GM12878 (cell line): ENCODE measurements around the gene PRR15L. TPM values are rescaled to one million over a fixed set of nuclear protein-coding genes. Genes with fewer than 3 reads are reported as not detected.

Experiments used
- ATAC-seq: fragments of 200-7000 bp; cut with Tn5 transposase; 3 replicates; pipeline ENCODE4 v1.9.1; 2020; ENCODE audit warnings: mild to moderate bottlenecking, moderate library complexity
- BruUV-seq: library from RNA; stranded (reverse); fragments of 400-500 nt; replicated peaks from 2 replicates; lab custom pipeline; 2021; lab: Mats Ljungman, UMichigan
- CTCF ChIA-PET: fragments of 300-600 bp; sonication (Branson Sonifier 250); formaldehyde crosslinking; extraction: SDS; loops from one replicate; lab custom pipeline; 2021; ENCODE audit warnings: inconsistent platforms; lab: Yijun Ruan, JAX
- POLR2A ChIA-PET: fragments of 350-600 bp; formaldehyde crosslinking; extraction: SDS; loops from one replicate; lab custom pipeline; 2021; ENCODE audit warnings: inconsistent platforms; lab: Charles Lee
- RAD21 ChIA-PET: fragments of 300-600 bp; sonication (Branson Sonifier 250); formaldehyde crosslinking; loops from one replicate; lab custom pipeline; 2023; ENCODE audit warnings: antibody characterized with exemption; ENCODE audit not compliant: unreplicated experiment; lab: Charles Lee
- SMC1A ChIA-PET: fragments of 300-600 bp; sonication (Branson Sonifier 250); formaldehyde crosslinking; loops from one replicate; lab custom pipeline; 2023; ENCODE audit not compliant: unreplicated experiment, uncharacterized antibody; lab: Charles Lee
- DNase-seq: peaks from one replicate; pipeline ENCODE4 v3.0.0-alpha.2; 2011; ENCODE audit warnings: low read depth, low spot score
- FAIRE-seq: peaks from 3 replicates; lab custom pipeline; 2011; peaks lifted over from hg19 to GRCh38; lab: Jason Lieb, UNC
- H2AFZ ChIP-seq: 2 replicates; pipeline ENCODE4 v1.6.0; 2011; ENCODE audit warnings: low read depth, low read length, control low read depth; ENCODE audit not compliant: control insufficient read depth
- H3K27ac ChIP-seq: 2 replicates; pipeline ENCODE4 v1.5.1; 2011; ENCODE audit warnings: control low read depth; ENCODE audit not compliant: control insufficient read depth, insufficient read depth
- H3K27me3 ChIP-seq, 2 experiments: replicated peaks in 1 of 2; 2 replicates each; pipeline versions ENCODE4 v1.6.0 to v1.6.1; 2011; ENCODE audit warnings: low read length in 1 of 2; ENCODE audit not compliant: control insufficient read depth in 2 of 2, insufficient read depth in 2 of 2
- H3K36me3 ChIP-seq, 2 experiments: 2 replicates each; pipeline ENCODE4 v1.5.1; 2011; ENCODE audit warnings: low read length in 1 of 2; ENCODE audit not compliant: control insufficient read depth in 2 of 2, insufficient read depth in 2 of 2
- H3K4me1 ChIP-seq: 2 replicates; pipeline ENCODE4 v1.6.1; 2011; ENCODE audit warnings: mild to moderate bottlenecking, low read length, moderate library complexity, mixed read lengths; ENCODE audit not compliant: control insufficient read depth, insufficient read depth
- H3K4me2 ChIP-seq: 2 replicates; pipeline ENCODE4 v1.6.0; 2011; ENCODE audit warnings: control low read depth; ENCODE audit not compliant: control insufficient read depth, insufficient read depth
- H3K4me3 ChIP-seq: fragments of 200-600 bp; sonication (generic); 2 replicates; pipeline ENCODE4 v1.5.1; 2016
- H3K79me2 ChIP-seq: 2 replicates; pipeline ENCODE4 v1.6.0; 2011; ENCODE audit warnings: low read length; ENCODE audit not compliant: control insufficient read depth, insufficient read depth
- H3K9ac ChIP-seq: 2 replicates; pipeline ENCODE4 v1.8.0; 2011; ENCODE audit warnings: low read length, control low read depth, mixed read lengths; ENCODE audit not compliant: control insufficient read depth, insufficient read depth
- H3K9me3 ChIP-seq: replicated peaks from 3 replicates; pipeline ENCODE4 v1.5.1; 2011; ENCODE audit warnings: mild to moderate bottlenecking, low read length; ENCODE audit not compliant: control insufficient read depth, insufficient read depth
- H4K20me1 ChIP-seq: 2 replicates; pipeline ENCODE4 v1.6.0; 2011; ENCODE audit not compliant: control insufficient read depth, insufficient read depth
- ATF7 ChIP-seq: fragments of 450-650 bp; IDR thresholded peaks from 2 replicates; pipeline ENCODE4 v1.6.1; 2016; ENCODE audit warnings: low read depth, mild to moderate bottlenecking
- EZH2 ChIP-seq: IDR thresholded peaks from 2 replicates; pipeline ENCODE4 v1.6.1; 2012; ENCODE audit warnings: low read depth, mild to moderate bottlenecking, control low read depth, inconsistent platforms, low read length, borderline replicate concordance; ENCODE audit not compliant: control insufficient read depth
- HDGF ChIP-seq: fragments of 450-650 bp; IDR thresholded peaks from 2 replicates; pipeline ENCODE4 v1.6.1; 2016; ENCODE audit warnings: antibody characterized with exemption
- IKZF2 ChIP-seq, 2 experiments: fragments of 450-650 bp; IDR thresholded peaks; 2 replicates each; pipeline ENCODE4 v1.6.1; 2017; ENCODE audit warnings: mild to moderate bottlenecking in 2 of 2, moderate library complexity in 2 of 2
- MTA3 ChIP-seq: IDR thresholded peaks from 2 replicates; pipeline ENCODE4 v1.6.1; 2012; ENCODE audit warnings: low read length, inconsistent platforms, borderline replicate concordance
- SMAD1 ChIP-seq: fragments of 450-650 bp; IDR thresholded peaks from 2 replicates; pipeline ENCODE4 v1.6.1; 2018; ENCODE audit warnings: mild to moderate bottlenecking, low read depth; ENCODE audit not compliant: partially characterized antibody
- SPI1 ChIP-seq: IDR thresholded peaks from 2 replicates; pipeline ENCODE4 v1.6.1; 2011; ENCODE audit warnings: low read depth, mild to moderate bottlenecking, low read length, moderate library complexity, borderline replicate concordance; ENCODE audit not compliant: insufficient read depth
- YY1 ChIP-seq: IDR thresholded peaks from 2 replicates; pipeline ENCODE4 v1.6.1; 2011; ENCODE audit warnings: low read depth, mild to moderate bottlenecking, low read length
- WGBS: methylation state at CpG from one replicate; pipeline ENCODE4 v1.1.6; 2016; ENCODE audit warnings: low lambda C conversion rate; ENCODE audit not compliant: insufficient replicate concordance, insufficient coverage; ENCODE audit errors: missing lambda C conversion rate; 5-methylcytosine and 5-hydroxymethylcytosine counted together
- in situ Hi-C: fragments of 300-500 bp; cut with MboI; formaldehyde crosslinking; loops from 9 replicates; pipeline ENCODE4 v1.14.3; 2018; ENCODE audit warnings: mixed read lengths
- intact Hi-C: fragments of 100-400 bp; cut with micrococcal nuclease; formaldehyde crosslinking; loops from one replicate; pipeline ENCODE4 v1.14.2; 2022; ENCODE audit not compliant: unreplicated experiment
- polyA plus RNA-seq, 11 experiments: library from polyadenylated mRNA; depleted of rRNA in 4 of 11; unstranded in 6 of 11; stranded (reverse) in 5 of 11; fragments of >200 nt; fragmentation: Nextera tagmentation in 4 of 11; fragmentation: Illumina TruSeq in 1 of 11; extraction: Ambion mirVana in 4 of 11; extraction: Trizol in 1 of 11; gene quantifications; 1 replicate in 1 of 11; 2 replicates in 10 of 11; pipeline versions ENCODE4 v1.2.1 to v1.2.3, GENCODE V29; 2011 to 2016; ENCODE audit warnings: inconsistent platforms in 2 of 11, missing spikeins in 2 of 11, low read depth in 1 of 11
- total RNA-seq, 4 experiments: library from RNA; depleted of rRNA in 3 of 4; stranded (reverse); fragments of >200 nt in 3 of 4; fragmentation: Illumina TruSeq in 1 of 4; extraction: Trizol in 1 of 4; gene quantifications; 2 replicates each; pipeline versions ENCODE4 v1.2.1 to v1.2.3, GENCODE V29; 2013 to 2021
- TF ChIP-seq, protein P1 (sequence below): fragments of 450-650 bp; IDR thresholded peaks from 2 replicates; pipeline ENCODE4 v1.6.1; 2018; ENCODE audit warnings: mild to moderate bottlenecking, low read depth, moderate library complexity; ENCODE audit not compliant: partially characterized antibody
- TF ChIP-seq, protein P2 (sequence below): IDR thresholded peaks from 2 replicates; pipeline ENCODE4 v1.6.1; 2011; ENCODE audit warnings: borderline replicate concordance, low read depth, mild to moderate bottlenecking, moderate library complexity, mixed read lengths, low read length; ENCODE audit not compliant: insufficient read depth; ENCODE audit errors: extremely low read length
- TF ChIP-seq, protein P3 (sequence below): fragments of 450-650 bp; IDR thresholded peaks from 2 replicates; pipeline ENCODE4 v1.6.1; 2017; ENCODE audit warnings: mild to moderate bottlenecking, moderate library complexity
- TF ChIP-seq, protein P4 (sequence below): fragments of 450-650 bp; IDR thresholded peaks from 2 replicates; pipeline ENCODE4 v1.6.1; 2016; ENCODE audit warnings: mild to moderate bottlenecking

Gene PRR15L
- total and polyA plus RNA-seq, 10 of the 15 experiments (the other 5 are each of a cell fraction or from before 2014, with no cell fraction given) = 0.11 to 0.18 TPM; not detected in 8

DNA sequence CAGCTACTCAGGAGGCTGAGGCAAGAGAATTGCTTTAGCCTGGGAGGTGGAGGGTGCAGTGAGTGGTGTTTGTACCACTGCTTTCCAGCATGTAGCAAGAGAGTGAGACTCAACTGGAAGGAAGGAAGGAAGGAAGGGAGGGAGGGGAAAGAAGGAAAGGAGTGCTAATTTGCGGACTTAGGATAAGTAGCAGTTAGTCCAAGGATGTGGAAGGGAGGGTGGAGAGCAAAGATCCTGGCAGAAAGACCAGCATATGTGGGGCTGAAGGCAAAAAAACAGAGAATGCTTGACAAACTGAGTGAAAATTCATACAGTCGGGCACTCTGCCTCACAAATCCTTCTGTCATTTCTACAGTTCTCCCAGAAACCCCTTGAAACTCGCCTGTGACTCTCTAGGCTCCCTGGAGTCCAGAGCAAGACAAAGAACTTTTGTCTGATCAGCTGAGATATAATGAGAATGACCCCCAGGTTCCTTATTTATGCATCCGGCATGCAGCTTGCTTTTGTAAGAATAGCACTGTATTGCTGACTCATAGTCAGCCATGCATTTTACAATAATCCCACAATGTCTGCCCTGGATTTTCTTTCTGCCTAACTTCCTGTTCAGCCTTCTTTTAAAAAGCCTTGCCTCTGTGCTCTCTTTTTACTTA lies 44.7 kb upstream of the PRR15L start:
- in situ Hi-C loops = no loop called here
- Histone ChIP-seq H3K4me3 (no peak overlapping the region), H3K9me3 (no peaks in the 10 kb centered on the region), H3K27me3 (no peaks in the 10 kb centered on the region), H2AFZ (peak overlapping the region; percentile 88), H3K79me2 (no peaks in the 10 kb centered on the region), H3K9ac (peak overlapping the region; percentile 5; the same call in 1 of the 2 replicates), H3K27ac (peak overlapping the region; percentile 85), H4K20me1 (no peaks in the 10 kb centered on the region), H3K4me2 (peak overlapping the region; percentile 19), H3K4me1 (peaks cover 49% of the 10 kb centered on the region), H3K36me3 (no peaks in the 10 kb centered on the region; a peak in 1 of 4 replicates)
- 24% methylated on average over 4 of the region's 4 CpGs for WGBS
- peak; percentile 85 for ATAC-seq
- no TSS peak for BruUV-seq
- DNase-seq = peak; percentile 75
- FAIRE-seq = peak; percentile 80
- intact Hi-C loops = no loop called here
- ChIA-PET RAD21 (interaction anchor here (0.8 to 4.8 kb wide), 5 partner anchors 8 to 24 kb away, joined by 3 to 54 read pairs (median 10); no protein-coding TSS in a partner anchor), SMC1A (interaction anchor here (0.9 to 9.5 kb wide), 10 partner anchors 9 to 161 kb away, joined by 3 to 97 read pairs (median 5); partner anchors contain the start of gene SCRN2), POLR2A (interaction anchor here (0.5 to 3.7 kb wide), 9 partner anchors 9 to 557 kb away, joined by 3 to 21 read pairs (median 9); partner anchors contain the start of genes CDK5RAP3 and PNPO), CTCF (interaction anchor here (1.0 to 8.5 kb wide), 13 partner anchors 9 to 161 kb away, joined by 3 to 59 read pairs (median 10); partner anchors contain the start of genes CDK5RAP3 and SCRN2)
- TF ChIP-seq IKZF2 (IDR thresholded peaks at IDR 0.05) = peak; percentile 84 to 87
- peak; percentile 56; the same call in 1 of the 2 replicates for TF ChIP-seq ATF7
- no peak for TF ChIP-seq SMAD1
- TF ChIP-seq HDGF = peak; percentile 87
- TF ChIP-seq EZH2 = no peak
- peak; percentile 82 for TF ChIP-seq YY1
- TF ChIP-seq, protein P1, sequence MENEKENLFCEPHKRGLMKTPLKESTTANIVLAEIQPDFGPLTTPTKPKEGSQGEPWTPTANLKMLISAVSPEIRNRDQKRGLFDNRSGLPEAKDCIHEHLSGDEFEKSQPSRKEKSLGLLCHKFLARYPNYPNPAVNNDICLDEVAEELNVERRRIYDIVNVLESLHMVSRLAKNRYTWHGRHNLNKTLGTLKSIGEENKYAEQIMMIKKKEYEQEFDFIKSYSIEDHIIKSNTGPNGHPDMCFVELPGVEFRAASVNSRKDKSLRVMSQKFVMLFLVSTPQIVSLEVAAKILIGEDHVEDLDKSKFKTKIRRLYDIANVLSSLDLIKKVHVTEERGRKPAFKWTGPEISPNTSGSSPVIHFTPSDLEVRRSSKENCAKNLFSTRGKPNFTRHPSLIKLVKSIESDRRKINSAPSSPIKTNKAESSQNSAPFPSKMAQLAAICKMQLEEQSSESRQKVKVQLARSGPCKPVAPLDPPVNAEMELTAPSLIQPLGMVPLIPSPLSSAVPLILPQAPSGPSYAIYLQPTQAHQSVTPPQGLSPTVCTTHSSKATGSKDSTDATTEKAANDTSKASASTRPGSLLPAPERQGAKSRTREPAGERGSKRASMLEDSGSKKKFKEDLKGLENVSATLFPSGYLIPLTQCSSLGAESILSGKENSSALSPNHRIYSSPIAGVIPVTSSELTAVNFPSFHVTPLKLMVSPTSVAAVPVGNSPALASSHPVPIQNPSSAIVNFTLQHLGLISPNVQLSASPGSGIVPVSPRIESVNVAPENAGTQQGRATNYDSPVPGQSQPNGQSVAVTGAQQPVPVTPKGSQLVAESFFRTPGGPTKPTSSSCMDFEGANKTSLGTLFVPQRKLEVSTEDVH = no peak
- 0 out of 2 replicates have a peak, but pooled peaks have one; percentile 57 for TF ChIP-seq MTA3
- TF ChIP-seq, protein P2, sequence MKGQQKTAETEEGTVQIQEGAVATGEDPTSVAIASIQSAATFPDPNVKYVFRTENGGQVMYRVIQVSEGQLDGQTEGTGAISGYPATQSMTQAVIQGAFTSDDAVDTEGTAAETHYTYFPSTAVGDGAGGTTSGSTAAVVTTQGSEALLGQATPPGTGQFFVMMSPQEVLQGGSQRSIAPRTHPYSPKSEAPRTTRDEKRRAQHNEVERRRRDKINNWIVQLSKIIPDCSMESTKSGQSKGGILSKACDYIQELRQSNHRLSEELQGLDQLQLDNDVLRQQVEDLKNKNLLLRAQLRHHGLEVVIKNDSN = no peak
- TF ChIP-seq, protein P3, sequence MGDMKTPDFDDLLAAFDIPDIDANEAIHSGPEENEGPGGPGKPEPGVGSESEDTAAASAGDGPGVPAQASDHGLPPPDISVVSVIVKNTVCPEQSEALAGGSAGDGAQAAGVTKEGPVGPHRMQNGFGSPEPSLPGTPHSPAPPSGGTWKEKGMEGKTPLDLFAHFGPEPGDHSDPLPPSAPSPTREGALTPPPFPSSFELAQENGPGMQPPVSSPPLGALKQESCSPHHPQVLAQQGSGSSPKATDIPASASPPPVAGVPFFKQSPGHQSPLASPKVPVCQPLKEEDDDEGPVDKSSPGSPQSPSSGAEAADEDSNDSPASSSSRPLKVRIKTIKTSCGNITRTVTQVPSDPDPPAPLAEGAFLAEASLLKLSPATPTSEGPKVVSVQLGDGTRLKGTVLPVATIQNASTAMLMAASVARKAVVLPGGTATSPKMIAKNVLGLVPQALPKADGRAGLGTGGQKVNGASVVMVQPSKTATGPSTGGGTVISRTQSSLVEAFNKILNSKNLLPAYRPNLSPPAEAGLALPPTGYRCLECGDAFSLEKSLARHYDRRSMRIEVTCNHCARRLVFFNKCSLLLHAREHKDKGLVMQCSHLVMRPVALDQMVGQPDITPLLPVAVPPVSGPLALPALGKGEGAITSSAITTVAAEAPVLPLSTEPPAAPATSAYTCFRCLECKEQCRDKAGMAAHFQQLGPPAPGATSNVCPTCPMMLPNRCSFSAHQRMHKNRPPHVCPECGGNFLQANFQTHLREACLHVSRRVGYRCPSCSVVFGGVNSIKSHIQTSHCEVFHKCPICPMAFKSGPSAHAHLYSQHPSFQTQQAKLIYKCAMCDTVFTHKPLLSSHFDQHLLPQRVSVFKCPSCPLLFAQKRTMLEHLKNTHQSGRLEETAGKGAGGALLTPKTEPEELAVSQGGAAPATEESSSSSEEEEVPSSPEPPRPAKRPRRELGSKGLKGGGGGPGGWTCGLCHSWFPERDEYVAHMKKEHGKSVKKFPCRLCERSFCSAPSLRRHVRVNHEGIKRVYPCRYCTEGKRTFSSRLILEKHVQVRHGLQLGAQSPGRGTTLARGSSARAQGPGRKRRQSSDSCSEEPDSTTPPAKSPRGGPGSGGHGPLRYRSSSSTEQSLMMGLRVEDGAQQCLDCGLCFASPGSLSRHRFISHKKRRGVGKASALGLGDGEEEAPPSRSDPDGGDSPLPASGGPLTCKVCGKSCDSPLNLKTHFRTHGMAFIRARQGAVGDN = peak; percentile 79; the same call in 1 of the 2 replicates
- peak; percentile 34; the same call in 1 of the 2 replicates for TF ChIP-seq SPI1
- TF ChIP-seq, protein P4, sequence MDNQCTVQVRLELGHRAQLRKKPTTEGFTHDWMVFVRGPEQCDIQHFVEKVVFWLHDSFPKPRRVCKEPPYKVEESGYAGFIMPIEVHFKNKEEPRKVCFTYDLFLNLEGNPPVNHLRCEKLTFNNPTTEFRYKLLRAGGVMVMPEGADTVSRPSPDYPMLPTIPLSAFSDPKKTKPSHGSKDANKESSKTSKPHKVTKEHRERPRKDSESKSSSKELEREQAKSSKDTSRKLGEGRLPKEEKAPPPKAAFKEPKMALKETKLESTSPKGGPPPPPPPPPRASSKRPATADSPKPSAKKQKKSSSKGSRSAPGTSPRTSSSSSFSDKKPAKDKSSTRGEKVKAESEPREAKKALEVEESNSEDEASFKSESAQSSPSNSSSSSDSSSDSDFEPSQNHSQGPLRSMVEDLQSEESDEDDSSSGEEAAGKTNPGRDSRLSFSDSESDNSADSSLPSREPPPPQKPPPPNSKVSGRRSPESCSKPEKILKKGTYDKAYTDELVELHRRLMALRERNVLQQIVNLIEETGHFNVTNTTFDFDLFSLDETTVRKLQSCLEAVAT = peak; percentile 59; the same call in 1 of the 2 replicates
